Lower leg skin (tissue), 4 donors: Measurements from ENCODE around the gene TCF7L2. TPM values are rescaled to one million over a fixed set of nuclear protein-coding genes. Genes with fewer than 3 reads are reported as not detected.

Experiments used
- DNase-seq, 2 donors: peaks; one replicate each; pipeline ENCODE4 v3.0.0-alpha.2; 2019; ENCODE audit warnings: low spot score in 2 of 2
- H3K4me3 ChIP-seq: fragments of 200-600 bp; sonication (generic); 2 replicates; pipeline ENCODE4 v1.5.1; 2017; ENCODE audit warnings: mild to moderate bottlenecking, low read depth; ENCODE audit not compliant: poor library complexity, severe bottlenecking
- CTCF ChIP-seq, 3 donors: fragments of 450-650 bp; IDR thresholded peaks; one replicate each; pipeline ENCODE4 v1.5.1; 2016; ENCODE audit warnings: antibody characterized with exemption in 3 of 3, mild to moderate bottlenecking in 3 of 3, moderate library complexity in 2 of 3
- POLR2A ChIP-seq, 2 donors: fragments of 450-650 bp; IDR thresholded peaks; one replicate each; pipeline ENCODE4 v1.6.1; 2016 to 2017; ENCODE audit warnings: antibody characterized with exemption in 2 of 2, mild to moderate bottlenecking in 1 of 2, moderate library complexity in 1 of 2
- WGBS, 2 donors: methylation state at CpG; one replicate each; pipeline ENCODE4 v1.1.5; 2018; 5-methylcytosine and 5-hydroxymethylcytosine counted together
- intact Hi-C: fragments of 100-400 bp; cut with DNase I; formaldehyde crosslinking; loops from one replicate; pipeline ENCODE4 v1.15.0; 2023; ENCODE audit warnings: low total_unique reads
- total RNA-seq, 4 donors: library from RNA; depleted of rRNA; stranded (reverse); fragments of >200 nt; gene quantifications; one replicate each; pipeline ENCODE4 v1.1.0, GENCODE V29; 2016

Gene TCF7L2
- total RNA-seq, 4 donors from 2014 or later = 5.6 to 23.1 (median 16.2) TPM

GRCh38 chr10:113019692-113020474 is 69.8 kb downstream of the TCF7L2 start:
- DNase-seq = no peak
- no peak overlapping the region for H3K4me3 ChIP-seq
- 73% methylated on average over 12 of the region's 12 CpGs for WGBS, 2 donors
- no peak for TF ChIP-seq CTCF (IDR thresholded peaks at IDR 0.05)
- TF ChIP-seq POLR2A (IDR thresholded peaks at IDR 0.05) = no peak
- intact Hi-C loops = no loop called here

- H3K4me3 ChIP-seq = no peak overlapping the region
- 74% methylated on average over 2 of the region's 2 CpGs for WGBS, 2 donors
- DNase-seq = no peak
- intact Hi-C loops = no loop called here
- TF ChIP-seq CTCF (IDR thresholded peaks at IDR 0.05) (no peak), POLR2A (IDR thresholded peaks at IDR 0.05) (no peak)
Measured at GRCh38 chr10:113020475-113020753, 70.4 kb downstream of the TCF7L2 start.

- intact Hi-C loops = no loop called here
- no peak overlapping the region for H3K4me3 ChIP-seq
- DNase-seq = peak in 1 of 2 donors; percentile 29
- TF ChIP-seq CTCF (IDR thresholded peaks at IDR 0.05) (no peak), POLR2A (IDR thresholded peaks at IDR 0.05) (no peak)
- 53 to 60% methylated on average over 7 of the region's 7 CpGs for whole genome bisulfite sequencing, 2 donors
Measured at GRCh38 chr10:113020838-113021237, 70.8 kb downstream of the TCF7L2 start.

GRCh38 chr10:113021268-113022040 is 71.4 kb downstream of the TCF7L2 start:
- TF ChIP-seq CTCF (IDR thresholded peaks at IDR 0.05) = no peak

GRCh38 chr10:113022265-113022664 is 72.2 kb downstream of the TCF7L2 start:
- intact Hi-C loops = no loop called here
- no peak for DNase-seq
- WGBS, 2 donors = 63 to 85% methylated on average over 7 of the region's 7 CpGs
- TF ChIP-seq POLR2A (IDR thresholded peaks at IDR 0.05) = no peak
- no peak for TF ChIP-seq CTCF (IDR thresholded peaks at IDR 0.05)
- no peak overlapping the region for H3K4me3 ChIP-seq

More at GRCh38 chr10:113021268-113022040, 71.4 kb downstream of the TCF7L2 start:
- DNase-seq = no peak
- H3K4me3 ChIP-seq = no peak overlapping the region
- intact Hi-C loops = no loop called here
- 60 to 61% methylated on average over 9 of the region's 9 CpGs for WGBS, 2 donors
